ENCODE measurements around the gene COL26A1.
"Not testable (repeated sequence)": the region's sequence is repeated elsewhere in the genome, so short reads cannot be mapped to it uniquely, and the experiment has no call there.

COL26A1 gene

GRCh38 chr7:101362334-101363195, at the start of gene COL26A1:
COL26A1 (plus strand) TSS chr7:101362875; CDS start chr7:101363033, 158 bp downstream.
- DNase-seq, result no peak

- DNase-seq, result peak; percentile 7
Observed at GRCh38 chr7:101315336-101315735, 47.3 kb upstream of the COL26A1 start.

- DNase-seq, result no peak
Observed at GRCh38 chr7:101319401-101319800, 43.3 kb upstream of the COL26A1 start.

- peak; percentile 76 for DNase-seq
Observed at GRCh38 chr7:101321491-101322401, 40.9 kb upstream of the COL26A1 start, which contains the start of gene IFT22. IFT22 (minus strand) TSS chr7:101321812; CDS start chr7:101321709, 103 bp downstream.

GRCh38 chr7:101328159-101328558, 34.5 kb upstream of the COL26A1 start:
- DNase-seq, result no peak

- no peak for DNase-seq
Observed at GRCh38 chr7:101330011-101330484, 32.6 kb upstream of the COL26A1 start.

GRCh38 chr7:101332026-101332425, 30.6 kb upstream of the COL26A1 start:
- DNase-seq, result no peak

GRCh38 chr7:101333912-101334311, 28.8 kb upstream of the COL26A1 start:
- no peak for DNase-seq

GRCh38 chr7:101340379-101340778, 22.3 kb upstream of the COL26A1 start:
- no peak for DNase-seq

- DNase-seq, result no peak
Observed at GRCh38 chr7:101342892-101343291, 19.8 kb upstream of the COL26A1 start.

- DNase-seq, result no peak
Observed at GRCh38 chr7:101347477-101347876, 15.2 kb upstream of the COL26A1 start.

GRCh38 chr7:101348456-101349067, 14.1 kb upstream of the COL26A1 start:
- not testable (repeated sequence) for DNase-seq

- not testable (repeated sequence) for DNase-seq
Observed at GRCh38 chr7:101349300-101349699, 13.4 kb upstream of the COL26A1 start.

- DNase-seq, result no peak
Observed at GRCh38 chr7:101352920-101353308, 9.8 kb upstream of the COL26A1 start.

- DNase-seq, result no peak
Observed at GRCh38 chr7:101357433-101357832, 5.2 kb upstream of the COL26A1 start.

- no peak for DNase-seq
Observed at GRCh38 chr7:101363196-101363733, 590 bp downstream of the COL26A1 start.

GRCh38 chr7:101363734-101364374, 1.2 kb downstream of the COL26A1 start:
- DNase-seq, result peak; percentile 52

- no peak for DNase-seq
Observed at GRCh38 chr7:101365956-101366355, 3.3 kb downstream of the COL26A1 start.

- DNase-seq, result no peak
Observed at GRCh38 chr7:101367676-101368075, 5.0 kb downstream of the COL26A1 start.

GRCh38 chr7:101368422-101369165, 5.9 kb downstream of the COL26A1 start:
- no peak for DNase-seq

GRCh38 chr7:101370836-101371235, 8.2 kb downstream of the COL26A1 start:
- no peak for DNase-seq

All from activated effector memory CD4-positive, alpha-beta T cell treated with Interleukin-2 at 50 U/mL for 16 hours (primary cell).